Measurements from ENCODE around the gene SYTL2.

Gene SYTL2

GRCh38 chr11:85825616-85826015, 14.7 kb upstream of the SYTL2 start:
- DNase-seq = no peak

- peak; percentile 61 for DNase-seq
Measured at GRCh38 chr11:85823816-85824215, 12.9 kb upstream of the SYTL2 start.

DNA sequence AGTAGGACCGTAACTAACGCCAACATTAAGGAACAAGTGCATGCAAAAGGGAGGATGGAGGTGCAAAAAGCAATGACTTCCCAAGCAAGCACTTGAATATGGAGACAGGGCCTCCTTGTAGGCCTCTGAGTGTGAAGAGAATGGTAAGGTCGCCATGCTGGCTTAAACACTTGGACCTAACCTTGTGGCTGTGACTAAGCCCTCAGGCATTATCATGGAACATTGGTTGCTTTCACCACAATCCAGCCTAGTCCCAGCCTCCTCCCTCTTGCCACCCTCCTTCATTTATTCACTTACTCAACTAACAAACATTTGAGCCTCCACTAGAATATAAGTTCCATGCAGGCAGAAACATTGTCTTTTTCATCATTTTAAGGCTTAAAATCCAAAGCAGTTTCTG, 11.9 kb upstream of the SYTL2 start:
- DNase-seq = no peak

- DNase-seq = no peak
Measured at GRCh38 chr11:85821636-85822035, 10.7 kb upstream of the SYTL2 start.

- DNase-seq = no peak
Measured at GRCh38 chr11:85819441-85819840, 8.5 kb upstream of the SYTL2 start.

- DNase-seq = no peak
Measured at GRCh38 chr11:85815186-85815931, 4.4 kb upstream of the SYTL2 start.

- no peak for DNase-seq
Measured at GRCh38 chr11:85813721-85814120, 2.8 kb upstream of the SYTL2 start.

GRCh38 chr11:85811624-85812023, 683 bp upstream of the SYTL2 start:
- DNase-seq = no peak

GRCh38 chr11:85810521-85810870, 445 bp downstream of the SYTL2 start:
- peak; percentile 14 for DNase-seq

GRCh38 chr11:85809863-85810262, 1.1 kb downstream of the SYTL2 start:
- DNase-seq = no peak

- no peak for DNase-seq
Measured at GRCh38 chr11:85809191-85809590, 1.8 kb downstream of the SYTL2 start.

GRCh38 chr11:85806876-85807275, 4.1 kb downstream of the SYTL2 start:
- DNase-seq = no peak

- DNase-seq = no peak
Measured at GRCh38 chr11:85806016-85806415, 4.9 kb downstream of the SYTL2 start.

GRCh38 chr11:85805387-85805786, 5.6 kb downstream of the SYTL2 start:
- DNase-seq = no peak

GRCh38 chr11:85803920-85804319, 7.0 kb downstream of the SYTL2 start:
- DNase-seq = no peak

DNA sequence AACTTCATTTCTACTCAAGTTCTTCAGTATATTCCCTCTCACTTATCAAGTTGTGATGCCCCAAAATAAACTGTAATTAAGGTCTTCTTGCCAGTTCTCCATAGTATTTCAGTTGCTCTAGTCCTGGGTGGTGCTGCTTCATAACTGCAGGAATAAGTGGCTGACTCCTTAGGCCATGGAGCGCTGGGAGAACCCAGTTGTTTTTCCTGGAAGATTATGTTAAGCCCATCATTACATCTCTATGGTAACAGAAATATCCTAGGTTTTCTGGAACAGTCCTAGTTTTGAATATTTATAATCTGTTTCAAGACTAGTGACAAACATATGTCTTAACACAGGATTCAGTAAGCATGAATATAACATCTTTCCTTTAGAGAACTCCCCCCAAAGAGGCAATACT, 7.6 kb downstream of the SYTL2 start:
- no peak for DNase-seq

- DNase-seq = no peak
Measured at GRCh38 chr11:85801527-85801926, 9.4 kb downstream of the SYTL2 start.

- DNase-seq = no peak
Measured at GRCh38 chr11:85800595-85801342, 10.2 kb downstream of the SYTL2 start.

DNA sequence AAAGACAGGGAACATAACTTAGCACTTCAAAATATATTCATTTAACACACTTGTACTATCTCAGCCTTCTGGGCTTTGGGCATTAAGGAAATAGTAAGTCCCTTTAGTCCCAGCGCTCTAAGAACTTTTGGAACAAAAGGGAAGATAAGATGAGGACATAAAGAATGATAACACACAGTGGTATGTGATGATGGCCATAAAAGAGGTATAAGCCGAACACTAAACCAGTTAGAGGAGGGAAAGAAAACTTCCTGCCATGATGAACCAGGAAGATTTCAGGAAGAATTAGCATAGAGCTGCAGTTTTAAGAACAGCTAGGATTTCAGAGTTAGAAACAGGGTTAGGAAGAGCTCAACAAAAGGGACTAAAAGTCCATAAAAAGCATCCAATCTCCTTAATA, 11.8 kb downstream of the SYTL2 start:
- no peak for DNase-seq

- DNase-seq = no peak
Measured at GRCh38 chr11:85798361-85798760, 12.6 kb downstream of the SYTL2 start.

DNA sequence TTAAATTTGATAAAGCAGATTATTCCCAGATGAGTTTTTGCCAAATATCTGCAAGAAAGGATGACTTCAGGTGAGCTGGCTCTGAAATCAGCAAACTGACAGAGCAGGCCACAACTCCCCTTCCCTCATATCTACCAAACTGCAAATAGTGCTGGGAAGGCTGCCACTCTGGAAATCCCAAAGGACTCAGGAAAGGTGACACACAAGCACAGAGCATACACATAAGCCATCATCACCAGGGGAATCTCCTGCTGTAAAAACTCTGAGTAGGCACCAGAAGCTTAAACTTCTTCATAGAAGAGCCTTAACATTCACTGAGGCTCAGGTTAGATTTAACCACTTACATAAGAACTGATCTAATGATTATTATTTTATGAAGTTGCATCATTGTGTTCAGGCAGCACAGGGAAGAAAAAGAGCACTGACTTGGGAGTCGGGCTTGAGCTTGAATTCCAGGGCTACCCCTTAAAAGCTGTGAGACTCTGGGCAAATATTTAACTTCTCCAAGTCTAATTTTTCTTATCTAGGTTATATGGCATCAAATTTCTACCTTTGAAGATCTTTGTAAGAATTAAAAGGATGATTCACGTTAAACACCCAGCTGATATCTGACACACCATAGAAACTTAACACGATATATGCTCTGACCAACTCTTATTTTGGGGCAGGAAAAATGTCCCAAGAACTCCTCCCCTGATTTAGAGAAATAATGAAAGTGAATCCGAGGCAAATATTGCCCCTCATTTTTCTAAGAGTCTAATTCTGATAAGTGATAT, 15.0 kb downstream of the SYTL2 start:
- no peak for DNase-seq

DNA sequence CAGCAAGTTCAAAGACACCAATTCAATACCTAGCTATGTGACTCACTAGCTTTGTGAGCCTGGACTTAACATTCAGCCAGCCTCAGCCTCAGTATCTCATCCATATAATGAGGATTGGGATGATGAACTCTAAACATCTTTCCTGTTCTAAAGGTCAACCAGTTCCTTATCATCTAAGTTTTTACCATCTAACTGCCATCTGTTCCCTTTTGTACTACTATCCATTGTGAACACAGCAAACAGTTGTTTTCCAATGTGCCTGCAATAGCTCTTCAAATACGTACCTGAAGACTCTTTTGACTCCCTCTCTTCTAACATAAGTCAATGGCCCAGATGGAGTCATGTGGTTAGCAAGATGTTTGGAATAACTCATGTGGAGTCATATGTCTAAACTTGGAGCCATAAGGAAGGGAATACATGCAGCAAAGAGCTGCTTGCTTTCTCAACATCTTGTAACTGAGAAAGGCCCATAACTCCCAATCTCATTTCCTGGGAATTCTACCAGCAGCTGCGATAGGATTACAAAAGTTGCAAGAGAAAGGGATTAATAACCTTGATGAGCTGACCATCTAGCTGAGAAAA, 19.4 kb downstream of the SYTL2 start:
- no peak for DNase-seq
